T-helper 1 cell treated with Interleukin-12 subunit alpha and Interleukin-12 subunit beta and Interleukin-4 antibody, amounts not matched to agents 30 μg/mL and 1 μg/mL, for 36 hours (primary cell): ENCODE results near the gene LRP1.

Experiments
- H3K27ac Mint-ChIP-seq: one replicate; pipeline ENCODE4 v1.8.0; 2021; ENCODE audit warnings: mild to moderate bottlenecking, mixed read lengths
- H3K27me3 Mint-ChIP-seq: one replicate; pipeline ENCODE4 v1.8.0; 2021; ENCODE audit warnings: low read depth, mixed read lengths
- H3K36me3 Mint-ChIP-seq: one replicate; pipeline ENCODE4 v1.8.0; 2021; ENCODE audit warnings: low read depth, mixed read lengths
- H3K4me1 Mint-ChIP-seq: one replicate; pipeline ENCODE4 v1.8.0; 2021; ENCODE audit warnings: low read depth, mixed read lengths
- H3K4me3 Mint-ChIP-seq: one replicate; pipeline ENCODE4 v1.8.0; 2021; ENCODE audit warnings: mild to moderate bottlenecking, moderate library complexity, mixed read lengths
- H3K9me3 Mint-ChIP-seq: one replicate; pipeline ENCODE4 v1.8.0; 2021; ENCODE audit warnings: mixed read lengths

Gene LRP1

DNA sequence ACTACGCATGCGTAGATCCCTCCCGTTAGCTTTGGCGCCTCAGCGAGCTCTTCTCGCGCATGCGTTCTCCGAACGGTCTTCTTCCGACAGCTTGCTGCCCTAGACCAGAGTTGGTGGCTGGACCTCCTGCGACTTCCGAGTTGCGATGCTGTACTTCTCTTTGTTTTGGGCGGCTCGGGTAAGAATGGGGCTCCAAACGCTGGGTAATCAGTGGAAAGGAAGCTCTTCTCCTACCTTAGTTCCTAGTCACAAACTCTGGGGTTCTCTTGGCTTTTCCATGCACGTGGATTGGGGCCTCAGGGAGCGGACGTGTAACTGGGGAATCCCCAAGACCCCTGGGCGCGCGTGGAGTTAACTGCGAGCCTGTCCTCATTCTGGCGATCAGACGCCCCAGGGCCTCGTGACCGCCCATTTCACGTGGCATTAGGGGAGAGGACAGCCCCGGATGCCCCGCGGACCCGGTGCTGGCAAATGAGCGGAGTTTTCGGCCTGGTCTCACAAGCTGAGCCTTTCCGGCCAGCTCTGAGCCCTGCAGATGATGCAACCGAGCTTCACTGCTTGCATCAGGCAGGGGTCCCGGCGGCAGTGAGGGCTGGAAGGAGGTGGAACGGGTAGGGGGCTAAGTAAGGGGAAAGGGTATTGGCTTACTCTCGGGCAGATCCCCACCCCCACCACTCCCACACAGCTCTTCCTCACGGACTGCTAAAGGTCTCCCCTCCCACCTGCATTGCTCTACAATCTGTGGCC lies 101.5 kb downstream of the LRP1 start, which contains the start of gene SHMT2:
Gene SHMT2, plus strand, starts transcription at position 78 of the 747 bp plus-strand sequence. Its CDS starts 68 bp downstream, at position 146.
- H3K36me3 Mint-ChIP-seq, result peaks cover 39% of the 10 kb centered on the region
- H3K9me3 Mint-ChIP-seq, result no peaks in the 10 kb centered on the region
- H3K27ac Mint-ChIP-seq, result peak within 1 kb of the TSS; percentile 95
- peaks cover 26% of the 10 kb centered on the region for H3K27me3 Mint-ChIP-seq
- peak within 1 kb of the TSS; percentile 99 for H3K4me3 Mint-ChIP-seq
- peaks cover 46% of the 10 kb centered on the region for H3K4me1 Mint-ChIP-seq

DNA sequence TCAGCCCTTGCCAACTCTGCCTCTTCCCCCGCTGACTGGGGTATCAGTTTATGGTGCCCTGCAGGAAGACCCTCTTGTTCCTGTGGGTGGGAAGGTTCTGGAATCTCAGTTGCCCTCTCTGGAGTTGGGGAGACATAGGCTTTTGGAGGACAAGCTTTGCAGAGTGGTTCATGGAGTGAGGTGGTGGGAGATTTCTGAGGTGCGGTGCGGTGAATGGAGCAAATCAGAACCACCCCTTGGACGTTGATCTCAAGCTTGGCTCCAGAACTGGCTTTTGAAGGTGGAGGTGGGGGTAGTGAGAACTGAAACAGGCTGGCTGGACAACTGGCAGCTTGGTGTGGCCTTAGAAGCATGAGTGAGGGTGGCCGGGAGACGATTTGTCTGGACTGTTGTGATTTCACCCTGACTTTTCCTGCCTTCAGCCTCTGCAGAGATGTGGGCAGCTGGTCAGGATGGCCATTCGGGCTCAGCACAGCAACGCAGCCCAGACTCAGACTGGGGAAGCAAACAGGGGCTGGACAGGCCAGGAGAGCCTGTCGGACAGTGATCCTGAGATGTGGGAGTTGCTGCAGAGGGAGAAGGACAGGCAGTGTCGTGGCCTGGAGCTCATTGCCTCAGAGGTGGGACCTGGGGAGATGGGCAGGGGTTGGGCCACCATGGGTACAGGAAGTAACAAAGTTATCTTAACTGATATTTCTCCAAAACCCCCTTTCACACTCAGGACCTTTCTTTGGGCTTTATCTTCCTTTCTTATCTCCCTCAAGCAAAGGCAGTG lies 102.3 kb downstream of the LRP1 start:
- H3K4me3 Mint-ChIP-seq, result peak overlapping the region; percentile 99
- peaks cover 41% of the 10 kb centered on the region for H3K4me1 Mint-ChIP-seq
- peaks cover 39% of the 10 kb centered on the region for H3K36me3 Mint-ChIP-seq
- H3K27ac Mint-ChIP-seq, result peak overlapping the region; percentile 95
- H3K9me3 Mint-ChIP-seq, result no peaks in the 10 kb centered on the region
- H3K27me3 Mint-ChIP-seq, result peaks cover 20% of the 10 kb centered on the region

DNA sequence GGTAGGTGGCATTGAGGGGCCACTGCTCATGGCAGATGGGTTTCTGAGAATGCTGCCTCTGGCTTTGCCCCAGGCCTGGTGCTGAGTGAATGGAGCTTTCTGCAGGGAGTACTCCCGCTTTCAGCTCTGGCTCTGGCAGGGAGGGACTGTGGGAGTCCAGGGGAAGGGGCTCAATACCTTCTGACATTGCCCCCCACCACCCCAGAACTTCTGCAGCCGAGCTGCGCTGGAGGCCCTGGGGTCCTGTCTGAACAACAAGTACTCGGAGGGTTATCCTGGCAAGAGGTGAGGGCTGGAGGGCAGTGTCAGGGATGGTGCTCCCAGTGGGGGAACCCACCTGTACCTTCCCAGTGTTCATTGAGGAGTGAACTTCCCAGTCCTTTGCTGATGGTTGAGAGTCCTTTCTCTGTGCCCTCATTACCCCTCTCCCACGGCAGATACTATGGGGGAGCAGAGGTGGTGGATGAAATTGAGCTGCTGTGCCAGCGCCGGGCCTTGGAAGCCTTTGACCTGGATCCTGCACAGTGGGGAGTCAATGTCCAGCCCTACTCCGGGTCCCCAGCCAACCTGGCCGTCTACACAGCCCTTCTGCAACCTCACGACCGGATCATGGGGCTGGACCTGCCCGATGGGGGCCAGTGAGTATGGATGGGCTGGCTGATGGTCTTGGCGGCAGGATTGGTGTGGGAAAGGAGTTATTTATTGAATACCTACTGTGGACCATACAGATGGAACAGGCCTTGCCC lies 103.2 kb downstream of the LRP1 start:
- Mint-ChIP-seq H3K27ac (no peak overlapping the region), H3K27me3 (peaks cover 11% of the 10 kb centered on the region), H3K4me3 (peak overlapping the region; percentile 99), H3K36me3 (peaks cover 39% of the 10 kb centered on the region), H3K4me1 (peaks cover 40% of the 10 kb centered on the region), H3K9me3 (no peaks in the 10 kb centered on the region)

DNA sequence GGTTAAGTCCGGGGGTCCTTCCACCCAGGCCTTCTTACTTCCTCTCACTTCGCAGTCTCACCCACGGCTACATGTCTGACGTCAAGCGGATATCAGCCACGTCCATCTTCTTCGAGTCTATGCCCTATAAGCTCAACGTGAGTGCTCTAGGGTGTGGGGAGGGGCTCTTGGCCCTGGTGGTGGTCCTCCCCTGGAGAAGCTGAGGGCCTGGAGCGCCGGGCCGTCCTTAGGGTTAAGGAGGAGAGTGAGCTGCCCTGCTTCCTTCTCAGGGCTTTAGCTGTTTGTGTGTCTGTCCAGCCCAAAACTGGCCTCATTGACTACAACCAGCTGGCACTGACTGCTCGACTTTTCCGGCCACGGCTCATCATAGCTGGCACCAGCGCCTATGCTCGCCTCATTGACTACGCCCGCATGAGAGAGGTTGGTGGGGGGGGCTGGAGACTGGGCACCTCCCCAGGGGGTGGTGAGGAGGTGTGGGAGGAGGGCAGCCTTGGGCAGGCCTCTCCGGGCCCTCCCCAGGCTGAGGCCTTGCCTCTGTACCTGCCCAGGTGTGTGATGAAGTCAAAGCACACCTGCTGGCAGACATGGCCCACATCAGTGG lies 104.0 kb downstream of the LRP1 start:
- Mint-ChIP-seq H3K4me3 (no peak overlapping the region), H3K9me3 (no peaks in the 10 kb centered on the region), H3K27me3 (peaks cover 9% of the 10 kb centered on the region), H3K36me3 (peaks cover 41% of the 10 kb centered on the region), H3K27ac (no peak overlapping the region), H3K4me1 (peaks cover 40% of the 10 kb centered on the region)

DNA sequence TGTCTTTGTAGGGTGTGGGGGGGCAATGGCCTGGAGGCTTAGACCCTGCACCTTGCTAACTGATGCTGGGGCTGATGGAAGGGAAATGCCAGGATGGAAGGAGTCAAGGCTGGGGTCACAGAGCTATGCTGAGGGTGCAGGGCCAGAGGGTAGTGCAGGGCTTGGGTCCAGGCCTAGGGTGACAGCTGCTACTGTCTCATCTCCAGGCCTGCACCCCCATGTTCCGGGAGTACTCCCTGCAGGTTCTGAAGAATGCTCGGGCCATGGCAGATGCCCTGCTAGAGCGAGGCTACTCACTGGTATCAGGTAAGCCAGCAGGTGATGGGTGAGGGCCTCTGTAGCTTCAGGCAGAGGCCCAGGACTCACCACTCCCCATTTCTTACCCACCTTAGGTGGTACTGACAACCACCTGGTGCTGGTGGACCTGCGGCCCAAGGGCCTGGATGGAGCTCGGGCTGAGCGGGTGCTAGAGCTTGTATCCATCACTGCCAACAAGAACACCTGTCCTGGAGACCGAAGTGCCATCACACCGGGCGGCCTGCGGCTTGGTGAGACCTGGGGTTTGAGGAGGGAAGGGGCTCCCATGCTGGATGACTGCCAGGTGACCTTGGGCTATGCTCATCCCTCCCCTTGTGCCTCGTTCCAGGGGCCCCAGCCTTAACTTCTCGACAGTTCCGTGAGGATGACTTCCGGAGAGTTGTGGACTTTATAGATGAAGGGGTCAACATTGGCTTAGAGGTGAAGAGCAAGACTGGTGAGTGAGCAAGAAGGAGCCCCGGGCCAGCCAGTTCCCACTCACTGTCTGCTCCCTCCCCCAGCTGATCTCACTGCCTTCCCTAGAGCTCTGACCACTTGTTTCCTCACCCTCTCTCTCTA lies 105.3 kb downstream of the LRP1 start:
- peaks cover 14% of the 10 kb centered on the region for H3K27me3 Mint-ChIP-seq
- no peak overlapping the region for H3K4me3 Mint-ChIP-seq
- H3K9me3 Mint-ChIP-seq, result no peaks in the 10 kb centered on the region
- H3K27ac Mint-ChIP-seq, result no peak overlapping the region
- H3K4me1 Mint-ChIP-seq, result peaks cover 40% of the 10 kb centered on the region
- H3K36me3 Mint-ChIP-seq, result peaks cover 45% of the 10 kb centered on the region

DNA sequence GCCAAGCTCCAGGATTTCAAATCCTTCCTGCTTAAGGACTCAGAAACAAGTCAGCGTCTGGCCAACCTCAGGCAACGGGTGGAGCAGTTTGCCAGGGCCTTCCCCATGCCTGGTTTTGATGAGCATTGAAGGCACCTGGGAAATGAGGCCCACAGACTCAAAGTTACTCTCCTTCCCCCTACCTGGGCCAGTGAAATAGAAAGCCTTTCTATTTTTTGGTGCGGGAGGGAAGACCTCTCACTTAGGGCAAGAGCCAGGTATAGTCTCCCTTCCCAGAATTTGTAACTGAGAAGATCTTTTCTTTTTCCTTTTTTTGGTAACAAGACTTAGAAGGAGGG lies 105.9 kb downstream of the LRP1 start:
- Mint-ChIP-seq H3K27me3 (peaks cover 18% of the 10 kb centered on the region), H3K4me1 (peaks cover 38% of the 10 kb centered on the region), H3K36me3 (peaks cover 45% of the 10 kb centered on the region), H3K9me3 (no peaks in the 10 kb centered on the region), H3K27ac (peak overlapping the region; percentile 45), H3K4me3 (no peak overlapping the region)

DNA sequence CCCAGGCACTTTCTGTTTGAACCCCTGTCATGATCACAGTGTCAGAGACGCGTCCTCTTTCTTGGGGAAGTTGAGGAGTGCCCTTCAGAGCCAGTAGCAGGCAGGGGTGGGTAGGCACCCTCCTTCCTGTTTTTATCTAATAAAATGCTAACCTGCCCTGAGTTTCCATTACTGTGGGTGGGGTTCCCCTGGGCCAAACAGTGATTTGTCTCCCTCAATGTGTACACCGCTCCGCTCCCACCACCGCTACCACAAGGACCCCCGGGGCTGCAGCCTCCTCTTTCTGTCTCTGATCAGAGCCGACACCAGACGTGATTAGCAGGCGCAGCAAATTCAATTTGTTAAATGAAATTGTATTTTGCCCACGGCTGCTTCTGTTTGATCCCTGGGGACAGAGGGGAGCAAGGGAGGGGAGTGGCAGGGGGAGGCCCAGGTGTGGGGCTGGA lies 106.3 kb downstream of the LRP1 start:
- peak overlapping the region; percentile 45 for H3K27ac Mint-ChIP-seq
- H3K4me1 Mint-ChIP-seq, result peaks cover 39% of the 10 kb centered on the region
- no peaks in the 10 kb centered on the region for H3K9me3 Mint-ChIP-seq
- no peak overlapping the region for H3K4me3 Mint-ChIP-seq
- peaks cover 42% of the 10 kb centered on the region for H3K36me3 Mint-ChIP-seq
- peaks cover 21% of the 10 kb centered on the region for H3K27me3 Mint-ChIP-seq

DNA sequence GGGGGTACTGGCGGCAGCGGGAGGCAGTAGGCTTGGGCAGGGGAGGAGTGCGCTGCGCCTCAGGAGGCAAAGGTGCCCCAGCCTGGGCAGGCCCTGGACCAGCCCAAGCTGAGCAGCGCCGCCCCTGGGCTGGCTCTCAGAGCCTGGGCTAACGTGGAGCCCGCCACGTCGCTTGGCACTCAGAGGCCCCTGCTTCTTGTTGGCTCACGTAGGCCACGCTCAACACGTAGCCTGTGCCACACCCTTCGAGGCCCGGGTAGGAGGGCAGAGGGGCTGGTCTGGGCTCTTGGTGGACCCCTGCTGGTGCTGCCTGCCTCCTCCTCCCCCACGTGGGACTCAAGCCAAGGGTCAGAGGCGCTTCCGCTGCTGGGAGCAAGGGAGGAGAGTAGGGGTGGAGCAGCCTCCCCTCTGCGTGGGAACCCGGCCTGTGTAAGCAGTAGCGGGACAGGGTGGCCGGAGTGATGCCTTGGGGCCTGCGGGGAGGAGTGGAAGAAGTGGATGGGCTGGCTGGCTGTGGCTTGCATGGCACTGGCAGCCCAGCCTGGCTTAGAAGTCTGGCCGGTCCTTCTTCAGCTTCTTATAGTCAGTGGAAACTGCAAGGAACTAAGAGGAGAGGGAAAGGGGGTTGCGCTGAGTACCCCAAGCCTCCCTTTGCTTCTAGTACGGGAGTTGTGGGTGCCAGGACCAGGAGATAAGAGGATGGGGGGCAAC lies 106.9 kb downstream of the LRP1 start:
- Mint-ChIP-seq H3K9me3 (no peaks in the 10 kb centered on the region), H3K4me3 (no peak overlapping the region), H3K36me3 (peaks cover 38% of the 10 kb centered on the region), H3K27me3 (peaks cover 23% of the 10 kb centered on the region), H3K4me1 (peaks cover 42% of the 10 kb centered on the region), H3K27ac (no peak overlapping the region)

DNA sequence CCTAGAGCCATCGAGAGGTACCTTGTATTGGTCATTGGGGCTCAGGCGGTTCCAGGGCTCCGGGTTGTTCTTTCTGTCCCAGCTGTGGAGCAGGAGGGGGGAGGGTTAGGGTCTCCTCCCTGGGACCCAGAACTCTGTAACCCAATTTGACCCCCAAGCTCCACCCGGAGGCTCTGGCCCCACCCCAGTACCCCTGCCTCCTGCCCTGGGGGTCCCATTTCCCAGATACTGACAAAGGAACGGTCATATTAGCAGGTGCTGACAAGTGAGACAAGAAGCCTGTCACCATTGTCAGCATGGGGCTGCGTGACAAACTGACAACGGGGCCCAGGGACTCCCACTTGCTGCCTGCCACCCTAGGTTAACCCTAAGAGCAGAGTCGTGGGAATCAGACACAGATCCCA lies 107.4 kb downstream of the LRP1 start:
- peaks cover 42% of the 10 kb centered on the region for H3K4me1 Mint-ChIP-seq
- no peak overlapping the region for H3K4me3 Mint-ChIP-seq
- no peaks in the 10 kb centered on the region for H3K9me3 Mint-ChIP-seq
- no peak overlapping the region for H3K27ac Mint-ChIP-seq
- peaks cover 36% of the 10 kb centered on the region for H3K36me3 Mint-ChIP-seq
- peaks cover 28% of the 10 kb centered on the region for H3K27me3 Mint-ChIP-seq

DNA sequence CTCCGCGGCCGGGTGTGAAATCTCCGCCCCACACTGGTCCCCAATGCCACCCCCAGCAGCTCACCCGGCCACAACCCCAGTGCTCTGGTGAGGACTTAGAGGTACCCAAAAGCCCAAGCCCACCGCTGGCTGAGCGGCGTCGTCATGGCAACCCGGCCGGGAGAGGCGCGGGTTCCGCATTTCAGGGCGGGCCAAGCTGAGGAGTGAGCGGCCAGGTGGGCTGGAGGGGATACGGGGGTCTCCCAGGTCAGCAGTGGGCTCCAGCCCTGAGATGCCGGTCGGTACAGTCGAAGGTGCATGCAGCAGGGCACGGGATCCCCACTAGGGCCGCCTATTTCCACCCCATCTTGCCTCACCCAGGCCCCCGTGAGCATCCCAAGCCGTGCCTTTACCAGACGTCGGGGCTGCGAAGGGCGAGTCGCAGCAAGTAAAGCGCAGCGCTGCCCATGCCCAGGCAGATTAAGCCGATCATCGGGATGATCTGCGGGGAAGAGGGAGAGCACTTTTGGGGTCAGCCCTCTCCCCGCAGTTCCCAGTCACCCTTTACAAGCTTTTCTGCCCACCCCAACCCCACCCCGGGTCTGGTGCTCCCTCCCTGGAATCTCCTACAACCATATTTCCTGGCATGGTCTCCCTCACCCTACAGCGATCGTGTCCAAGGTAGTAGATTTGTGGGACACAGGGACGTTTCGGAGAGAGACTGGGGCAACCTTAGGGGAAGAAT lies 108.1 kb downstream of the LRP1 start:
- Mint-ChIP-seq H3K27me3 (peaks cover 35% of the 10 kb centered on the region), H3K4me1 (peaks cover 40% of the 10 kb centered on the region), H3K27ac (no peak overlapping the region), H3K36me3 (peaks cover 36% of the 10 kb centered on the region), H3K4me3 (no peak overlapping the region), H3K9me3 (no peaks in the 10 kb centered on the region)

DNA sequence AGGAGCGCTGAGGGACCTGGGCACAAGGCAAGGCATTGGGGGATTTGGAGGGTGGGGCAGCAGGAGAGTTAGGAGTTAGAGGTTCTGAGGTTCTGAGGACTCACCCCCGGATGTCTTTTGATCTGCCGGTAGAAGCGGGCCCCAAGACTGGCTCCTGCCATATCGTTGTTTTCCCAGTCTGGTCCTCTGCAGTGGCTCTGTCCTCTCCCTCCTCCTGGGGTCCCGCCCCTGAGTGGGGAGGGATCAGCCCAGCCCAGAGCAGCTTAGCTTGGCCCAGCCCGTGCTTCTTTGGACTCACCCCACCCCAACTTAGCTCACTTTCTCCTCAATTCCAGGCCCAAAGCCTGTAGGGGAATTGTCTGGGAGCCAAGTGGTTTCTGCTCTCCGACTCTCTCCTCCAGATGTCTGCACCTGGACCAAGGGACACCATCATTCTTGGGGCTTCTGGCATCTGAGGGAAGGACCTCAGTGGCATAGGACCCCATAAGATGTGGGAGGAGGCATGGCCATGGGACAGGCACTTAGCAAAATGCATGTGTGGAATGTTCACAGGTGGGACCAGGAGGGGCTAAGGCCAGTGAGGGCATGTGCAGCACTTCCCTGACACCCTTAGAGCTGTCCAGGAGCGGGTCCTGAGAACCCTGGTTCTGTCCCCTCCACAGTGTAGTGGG lies 108.8 kb downstream of the LRP1 start:
- H3K27ac Mint-ChIP-seq, result no peak overlapping the region
- H3K9me3 Mint-ChIP-seq, result no peaks in the 10 kb centered on the region
- H3K4me3 Mint-ChIP-seq, result peak overlapping the region; percentile 78
- peaks cover 42% of the 10 kb centered on the region for H3K27me3 Mint-ChIP-seq
- peaks cover 40% of the 10 kb centered on the region for H3K4me1 Mint-ChIP-seq
- H3K36me3 Mint-ChIP-seq, result peaks cover 31% of the 10 kb centered on the region

DNA sequence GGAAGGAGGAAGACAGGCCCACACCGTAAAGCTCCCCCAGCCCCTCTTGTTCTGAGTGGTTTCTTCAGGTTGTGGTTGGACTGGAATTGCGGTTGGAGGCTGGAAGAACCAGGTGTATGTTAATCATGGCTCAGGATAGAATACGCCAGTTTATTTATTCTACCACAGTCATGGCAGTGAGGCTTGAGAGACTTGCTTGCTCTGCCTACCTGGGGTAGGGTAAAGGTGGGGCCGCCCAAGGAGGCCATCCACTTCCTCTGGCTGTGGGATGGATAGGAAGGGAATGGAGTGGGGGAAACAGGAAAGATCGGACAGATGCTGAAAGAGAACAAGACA lies 109.3 kb downstream of the LRP1 start:
- H3K4me1 Mint-ChIP-seq, result peaks cover 42% of the 10 kb centered on the region
- peak overlapping the region; percentile 78 for H3K4me3 Mint-ChIP-seq
- H3K9me3 Mint-ChIP-seq, result no peaks in the 10 kb centered on the region
- peaks cover 46% of the 10 kb centered on the region for H3K27me3 Mint-ChIP-seq
- peaks cover 31% of the 10 kb centered on the region for H3K36me3 Mint-ChIP-seq
- H3K27ac Mint-ChIP-seq, result no peak overlapping the region
